GM12878 (cell line): ENCODE data around the gene CPSF4L. TPM values are rescaled to one million over a fixed set of nuclear protein-coding genes. Genes with fewer than 3 reads are reported as not detected.

ENCODE experiments used
- ATAC-seq: fragments of 200-7000 bp; cut with Tn5 transposase; 3 replicates; pipeline ENCODE4 v1.9.1; 2020; ENCODE audit warnings: mild to moderate bottlenecking, moderate library complexity
- BruUV-seq: library from RNA; stranded (reverse); fragments of 400-500 nt; replicated peaks from 2 replicates; lab custom pipeline; 2021; lab: Mats Ljungman, UMichigan
- CTCF ChIA-PET: fragments of 300-600 bp; sonication (Branson Sonifier 250); formaldehyde crosslinking; extraction: SDS; loops from one replicate; lab custom pipeline; 2021; ENCODE audit warnings: inconsistent platforms; lab: Yijun Ruan, JAX
- POLR2A ChIA-PET: fragments of 350-600 bp; formaldehyde crosslinking; extraction: SDS; loops from one replicate; lab custom pipeline; 2021; ENCODE audit warnings: inconsistent platforms; lab: Charles Lee
- RAD21 ChIA-PET: fragments of 300-600 bp; sonication (Branson Sonifier 250); formaldehyde crosslinking; loops from one replicate; lab custom pipeline; 2023; ENCODE audit warnings: antibody characterized with exemption; ENCODE audit not compliant: unreplicated experiment; lab: Charles Lee
- SMC1A ChIA-PET: fragments of 300-600 bp; sonication (Branson Sonifier 250); formaldehyde crosslinking; loops from one replicate; lab custom pipeline; 2023; ENCODE audit not compliant: unreplicated experiment, uncharacterized antibody; lab: Charles Lee
- DNase-seq: peaks from one replicate; pipeline ENCODE4 v3.0.0-alpha.2; 2011; ENCODE audit warnings: low read depth, low spot score
- FAIRE-seq: peaks from 3 replicates; lab custom pipeline; 2011; peaks lifted over from hg19 to GRCh38; lab: Jason Lieb, UNC
- H2AFZ ChIP-seq: 2 replicates; pipeline ENCODE4 v1.6.0; 2011; ENCODE audit warnings: low read depth, low read length, control low read depth; ENCODE audit not compliant: control insufficient read depth
- H3K27ac ChIP-seq: 2 replicates; pipeline ENCODE4 v1.5.1; 2011; ENCODE audit warnings: control low read depth; ENCODE audit not compliant: control insufficient read depth, insufficient read depth
- H3K27me3 ChIP-seq, 2 experiments: replicated peaks in 1 of 2; 2 replicates each; pipeline versions ENCODE4 v1.6.0 to v1.6.1; 2011; ENCODE audit warnings: low read length in 1 of 2; ENCODE audit not compliant: control insufficient read depth in 2 of 2, insufficient read depth in 2 of 2
- H3K36me3 ChIP-seq, 2 experiments: 2 replicates each; pipeline ENCODE4 v1.5.1; 2011; ENCODE audit warnings: low read length in 1 of 2; ENCODE audit not compliant: control insufficient read depth in 2 of 2, insufficient read depth in 2 of 2
- H3K4me1 ChIP-seq: 2 replicates; pipeline ENCODE4 v1.6.1; 2011; ENCODE audit warnings: mild to moderate bottlenecking, low read length, moderate library complexity, mixed read lengths; ENCODE audit not compliant: control insufficient read depth, insufficient read depth
- H3K4me2 ChIP-seq: 2 replicates; pipeline ENCODE4 v1.6.0; 2011; ENCODE audit warnings: control low read depth; ENCODE audit not compliant: control insufficient read depth, insufficient read depth
- H3K4me3 ChIP-seq: fragments of 200-600 bp; sonication (generic); 2 replicates; pipeline ENCODE4 v1.5.1; 2016
- H3K79me2 ChIP-seq: 2 replicates; pipeline ENCODE4 v1.6.0; 2011; ENCODE audit warnings: low read length; ENCODE audit not compliant: control insufficient read depth, insufficient read depth
- H3K9ac ChIP-seq: 2 replicates; pipeline ENCODE4 v1.8.0; 2011; ENCODE audit warnings: low read length, control low read depth, mixed read lengths; ENCODE audit not compliant: control insufficient read depth, insufficient read depth
- H3K9me3 ChIP-seq: replicated peaks from 3 replicates; pipeline ENCODE4 v1.5.1; 2011; ENCODE audit warnings: mild to moderate bottlenecking, low read length; ENCODE audit not compliant: control insufficient read depth, insufficient read depth
- H4K20me1 ChIP-seq: 2 replicates; pipeline ENCODE4 v1.6.0; 2011; ENCODE audit not compliant: control insufficient read depth, insufficient read depth
- BHLHE40 ChIP-seq, 2 experiments: fragments of 450-650 bp in 1 of 2; IDR thresholded peaks; 2 replicates each; pipeline ENCODE4 v1.6.1; 2011 to 2017; ENCODE audit warnings: low read depth in 2 of 2, borderline replicate concordance in 1 of 2, improper control_type of control experiment in 1 of 2, low read length in 1 of 2, mild to moderate bottlenecking in 1 of 2
- CBX5 ChIP-seq: sonication (generic); IDR thresholded peaks from 2 replicates; pipeline ENCODE4 v1.6.1; 2016; ENCODE audit warnings: low read depth, moderate library complexity, mild to moderate bottlenecking, inconsistent platforms
- MLLT1 ChIP-seq: fragments of 450-650 bp; IDR thresholded peaks from 2 replicates; pipeline ENCODE4 v1.6.1; 2016; ENCODE audit warnings: mild to moderate bottlenecking
- RCOR1 ChIP-seq: conservative IDR thresholded peaks from 2 replicates; pipeline ENCODE4 v1.6.1; 2012; ENCODE audit warnings: low read depth, low read length, improper control_type of control experiment
- RUNX3 ChIP-seq: IDR thresholded peaks from 2 replicates; pipeline ENCODE4 v1.6.1; 2012; ENCODE audit warnings: low read length, inconsistent platforms
- SREBF2 ChIP-seq: IDR thresholded peaks from 2 replicates; pipeline ENCODE4 v1.6.1; 2012; ENCODE audit warnings: mild to moderate bottlenecking, low read length
- WGBS: methylation state at CpG from one replicate; pipeline ENCODE4 v1.1.6; 2016; ENCODE audit warnings: low lambda C conversion rate; ENCODE audit not compliant: insufficient replicate concordance, insufficient coverage; ENCODE audit errors: missing lambda C conversion rate; 5-methylcytosine and 5-hydroxymethylcytosine counted together
- in situ Hi-C: fragments of 300-500 bp; cut with MboI; formaldehyde crosslinking; loops from 9 replicates; pipeline ENCODE4 v1.14.3; 2018; ENCODE audit warnings: mixed read lengths
- intact Hi-C: fragments of 100-400 bp; cut with micrococcal nuclease; formaldehyde crosslinking; loops from one replicate; pipeline ENCODE4 v1.14.2; 2022; ENCODE audit not compliant: unreplicated experiment
- polyA plus RNA-seq, 11 experiments: library from polyadenylated mRNA; depleted of rRNA in 4 of 11; unstranded in 6 of 11; stranded (reverse) in 5 of 11; fragments of >200 nt; fragmentation: Nextera tagmentation in 4 of 11; fragmentation: Illumina TruSeq in 1 of 11; extraction: Ambion mirVana in 4 of 11; extraction: Trizol in 1 of 11; gene quantifications; 1 replicate in 1 of 11; 2 replicates in 10 of 11; pipeline versions ENCODE4 v1.2.1 to v1.2.3, GENCODE V29; 2011 to 2016; ENCODE audit warnings: inconsistent platforms in 2 of 11, missing spikeins in 2 of 11, low read depth in 1 of 11
- total RNA-seq, 4 experiments: library from RNA; depleted of rRNA in 3 of 4; stranded (reverse); fragments of >200 nt in 3 of 4; fragmentation: Illumina TruSeq in 1 of 4; extraction: Trizol in 1 of 4; gene quantifications; 2 replicates each; pipeline versions ENCODE4 v1.2.1 to v1.2.3, GENCODE V29; 2013 to 2021
- TF ChIP-seq, protein P1 (sequence below): fragments of 150-350 bp; IDR thresholded peaks from 2 replicates; pipeline ENCODE4 v1.6.1; 2014; ENCODE audit warnings: mild to moderate bottlenecking, low read depth, low read length
- TF ChIP-seq, protein P2 (sequence below): IDR thresholded peaks from 2 replicates; pipeline ENCODE4 v1.6.1; 2012; ENCODE audit warnings: low read depth, low read length, improper control_type of control experiment

CPSF4L gene
- total and polyA plus RNA-seq, 10 of the 15 experiments (the other 5 are each of a cell fraction or from before 2014, with no cell fraction given) = not detected

DNA sequence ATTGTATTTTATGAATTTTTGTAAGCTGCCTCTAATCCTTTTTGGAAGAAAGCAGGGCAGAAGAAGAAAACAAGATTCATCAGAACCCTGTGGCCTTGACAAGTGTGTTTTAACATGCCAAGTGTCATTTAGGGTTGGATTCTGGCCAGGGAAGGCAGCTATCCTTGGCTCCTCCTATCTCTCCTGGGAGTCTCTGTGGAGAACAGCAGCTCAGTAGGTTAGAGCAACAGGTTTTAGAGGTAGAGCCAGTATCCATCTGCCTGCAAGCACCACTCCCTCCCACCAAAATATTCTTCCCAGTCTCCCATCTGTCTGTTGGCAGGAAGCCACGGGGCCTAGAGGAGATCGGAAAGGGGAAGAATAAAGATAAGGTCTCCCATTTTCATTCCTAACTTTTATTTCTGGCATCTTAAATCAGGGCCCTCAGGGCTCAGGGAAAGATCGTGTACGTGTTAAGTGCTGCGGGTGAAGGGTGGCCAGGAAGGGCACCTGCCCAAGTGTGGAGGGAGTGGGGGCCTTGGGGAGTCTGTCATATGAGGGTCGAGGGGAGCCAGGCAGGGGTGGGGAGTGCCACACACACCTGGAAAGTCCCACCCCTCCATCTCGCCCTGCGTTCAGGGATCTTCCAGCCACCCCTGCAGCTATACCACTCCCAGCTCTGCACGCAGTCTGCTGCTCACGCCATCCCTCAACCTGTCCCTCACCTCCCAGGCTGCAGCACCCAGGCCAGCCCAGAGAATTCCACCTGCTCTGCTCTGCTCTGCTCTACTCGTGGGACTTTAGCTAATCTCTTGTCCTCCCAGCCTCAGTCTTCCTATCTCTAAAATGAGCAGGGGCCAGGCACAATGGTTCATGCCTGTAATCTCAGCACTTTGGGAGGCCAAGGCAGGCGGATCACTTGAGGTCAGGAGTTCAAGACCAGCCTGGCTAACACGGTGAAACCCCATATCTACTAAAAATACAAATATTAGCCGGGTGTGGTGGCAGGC is 17.1 kb upstream of the CPSF4L start:
- H2AFZ ChIP-seq = no peak overlapping the region
- no peak overlapping the region for H3K9ac ChIP-seq
- no peaks in the 10 kb centered on the region for H3K27me3 ChIP-seq
- TF ChIP-seq, protein P1, sequence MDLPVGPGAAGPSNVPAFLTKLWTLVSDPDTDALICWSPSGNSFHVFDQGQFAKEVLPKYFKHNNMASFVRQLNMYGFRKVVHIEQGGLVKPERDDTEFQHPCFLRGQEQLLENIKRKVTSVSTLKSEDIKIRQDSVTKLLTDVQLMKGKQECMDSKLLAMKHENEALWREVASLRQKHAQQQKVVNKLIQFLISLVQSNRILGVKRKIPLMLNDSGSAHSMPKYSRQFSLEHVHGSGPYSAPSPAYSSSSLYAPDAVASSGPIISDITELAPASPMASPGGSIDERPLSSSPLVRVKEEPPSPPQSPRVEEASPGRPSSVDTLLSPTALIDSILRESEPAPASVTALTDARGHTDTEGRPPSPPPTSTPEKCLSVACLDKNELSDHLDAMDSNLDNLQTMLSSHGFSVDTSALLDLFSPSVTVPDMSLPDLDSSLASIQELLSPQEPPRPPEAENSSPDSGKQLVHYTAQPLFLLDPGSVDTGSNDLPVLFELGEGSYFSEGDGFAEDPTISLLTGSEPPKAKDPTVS = no peak
- TF ChIP-seq MLLT1 (no peak), RCOR1 (no peak), SREBF2 (no peak), CBX5 (no peak), BHLHE40 (IDR thresholded peaks at IDR 0.05; ENCODE audit: borderline replicate concordance in 1 of 2, low read depth in 2 of 2, low read length in 1 of 2) (no peak), RUNX3 (no peak)
- TF ChIP-seq, protein P2, sequence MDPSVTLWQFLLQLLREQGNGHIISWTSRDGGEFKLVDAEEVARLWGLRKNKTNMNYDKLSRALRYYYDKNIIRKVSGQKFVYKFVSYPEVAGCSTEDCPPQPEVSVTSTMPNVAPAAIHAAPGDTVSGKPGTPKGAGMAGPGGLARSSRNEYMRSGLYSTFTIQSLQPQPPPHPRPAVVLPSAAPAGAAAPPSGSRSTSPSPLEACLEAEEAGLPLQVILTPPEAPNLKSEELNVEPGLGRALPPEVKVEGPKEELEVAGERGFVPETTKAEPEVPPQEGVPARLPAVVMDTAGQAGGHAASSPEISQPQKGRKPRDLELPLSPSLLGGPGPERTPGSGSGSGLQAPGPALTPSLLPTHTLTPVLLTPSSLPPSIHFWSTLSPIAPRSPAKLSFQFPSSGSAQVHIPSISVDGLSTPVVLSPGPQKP = no peak
- TF ChIP-seq, all 136 proteins: peak for 0
- ATAC-seq (no peak), FAIRE-seq (no peak), DNase-seq (no peak)
- 58% methylated on average over 14 of the region's 14 CpGs for WGBS
- Histone ChIP-seq H3K4me3 (no peak overlapping the region), H3K27ac (no peak overlapping the region), H3K79me2 (no peaks in the 10 kb centered on the region), H3K4me1 (peaks cover 14% of the 10 kb centered on the region), H3K9me3 (no peaks in the 10 kb centered on the region), H3K36me3 (no peaks in the 10 kb centered on the region), H3K4me2 (no peak overlapping the region), H4K20me1 (no peaks in the 10 kb centered on the region)
- POLR2A ChIA-PET = interaction anchor here (1.2 kb wide), 1 partner anchor 20 kb away, joined by 4 read pairs; no protein-coding TSS in a partner anchor
- intact Hi-C loops (no loop called here), in situ Hi-C loops (loop anchor here (5.0 to 10.0 kb wide), 2 partner anchors 49 to 916 kb away; no protein-coding TSS in a partner anchor)
- BruUV-seq = no TSS peak
- CTCF ChIA-PET = no interaction called here
- SMC1A ChIA-PET = interaction anchor here (0.6 to 1.6 kb wide), 3 partner anchors 32 to 722 kb away, joined by 3 to 4 read pairs (median 3); no protein-coding TSS in a partner anchor
- RAD21 ChIA-PET = interaction anchor here (1.0 kb wide), 1 partner anchor 38 kb away, joined by 4 read pairs; no protein-coding TSS in a partner anchor
